ENCODE measurements around the gene WDR89.

- no peak for TF ChIP-seq EZH2phosphoT487 (IDR thresholded peaks at IDR 0.05; ENCODE audit: borderline replicate concordance, low read depth, low read length)
- TF ChIP-seq CTCF (conservative IDR thresholded peaks at IDR 0.05; ENCODE audit: low read length) = no peak
Measured at GRCh38 chr14:63555572-63555971, 86.1 kb downstream of the WDR89 start.
